Left lung (tissue), 10 donors: ENCODE results near the gene SLC38A11. TPM values are rescaled to one million over a fixed set of nuclear protein-coding genes. Genes with fewer than 3 reads are reported as not detected.

ENCODE experiments used
- ATAC-seq: fragments of 200-7000 bp; cut with Tn5 transposase; one replicate; pipeline ENCODE4 v1.9.1; 2020; ENCODE audit warnings: moderate library complexity
- DNase-seq, 4 donors: peaks; one replicate each; pipeline ENCODE4 v3.0.0-alpha.2; 2013 to 2020
- H3K27ac ChIP-seq, 2 donors: fragments of 200-600 bp; sonication (generic) in 1 of 2; one replicate each; pipeline versions ENCODE4 v1.5.0 to v1.8.0; 2020 to 2021
- H3K27me3 ChIP-seq, 2 donors: fragments of 200-600 bp; sonication (generic) in 1 of 2; one replicate each; pipeline versions ENCODE4 v1.5.0 to v1.8.0; 2020 to 2021
- H3K36me3 ChIP-seq, 2 donors: fragments of 200-600 bp; sonication (generic) in 1 of 2; one replicate each; pipeline versions ENCODE4 v1.5.0 to v1.8.0; 2020 to 2021
- H3K4me1 ChIP-seq, 2 donors: fragments of 200-600 bp; one replicate each; pipeline ENCODE4 v1.8.0; 2021
- H3K4me3 ChIP-seq, 2 donors: fragments of 200-600 bp; sonication (generic) in 1 of 2; one replicate each; pipeline versions ENCODE4 v1.5.0 to v1.8.0; 2020 to 2021; ENCODE audit warnings: mild to moderate bottlenecking in 1 of 2
- H3K9me3 ChIP-seq, 2 donors: fragments of 200-600 bp; sonication (generic) in 1 of 2; one replicate each; pipeline versions ENCODE4 v1.5.0 to v1.8.0; 2020 to 2021
- intact Hi-C, 2 donors: fragments of 100-400 bp; cut with DNase I; formaldehyde crosslinking; loops; one replicate each; pipeline versions ENCODE4 v1.11.2 to v1.14.2; 2022
- polyA plus RNA-seq, 6 donors: library from polyadenylated mRNA; unstranded; fragments of 120-200 nt; gene quantifications; one replicate each; pipeline ENCODE4 v1.2.1, GENCODE V29; 2013; ENCODE audit not compliant: insufficient read length in 6 of 6
- total RNA-seq, 2 donors: library from RNA; stranded (reverse); fragmentation: NEBNext Ultra II Directional; extraction: Animal tissue kit (Norgen Biotek cat#: 25700); gene quantifications; one replicate each; pipeline ENCODE4 v1.2.1, GENCODE V29; 2021
- TF ChIP-seq, protein P1 (sequence below), 2 donors: fragments of 200-600 bp; sonication (generic) in 1 of 2; IDR thresholded peaks; one replicate each; pipeline versions ENCODE4 v1.5.0 to v1.8.0; 2021; ENCODE audit warnings: antibody characterized with exemption in 2 of 2
- donor health status: DM: no; HTN: yes; CAD: no.
- donor health status: DM: no; HTN: no; CAD: no.

SLC38A11 gene
- total and polyA plus RNA-seq, 8 donors, result 0.29 to 3.6 (median 1.6) TPM

DNA sequence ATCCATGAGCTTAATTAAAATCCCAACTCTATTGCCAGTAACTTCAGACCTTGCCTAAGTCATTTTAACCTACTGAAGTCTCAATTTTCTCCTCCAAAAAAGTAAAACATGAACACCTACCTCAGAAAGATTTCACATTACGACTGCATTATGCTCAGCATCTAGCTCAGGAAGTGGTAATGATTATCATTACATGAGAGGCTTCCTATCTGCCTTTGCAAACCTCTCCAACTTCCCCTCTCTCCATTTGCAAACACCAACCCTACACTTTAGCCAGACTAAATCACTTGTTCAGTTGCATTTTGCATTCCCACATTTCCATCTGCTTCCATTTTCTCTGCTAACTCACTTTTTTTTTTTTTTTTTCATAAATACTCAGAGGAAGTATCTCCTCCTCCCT lies 6.8 kb downstream of the SLC38A11 start:
- H3K4me1 ChIP-seq, result no peaks in the 10 kb centered on the region
- no peak overlapping the region for H3K27ac ChIP-seq
- DNase-seq (no peak), ATAC-seq (no peak)
- TF ChIP-seq, protein P1, sequence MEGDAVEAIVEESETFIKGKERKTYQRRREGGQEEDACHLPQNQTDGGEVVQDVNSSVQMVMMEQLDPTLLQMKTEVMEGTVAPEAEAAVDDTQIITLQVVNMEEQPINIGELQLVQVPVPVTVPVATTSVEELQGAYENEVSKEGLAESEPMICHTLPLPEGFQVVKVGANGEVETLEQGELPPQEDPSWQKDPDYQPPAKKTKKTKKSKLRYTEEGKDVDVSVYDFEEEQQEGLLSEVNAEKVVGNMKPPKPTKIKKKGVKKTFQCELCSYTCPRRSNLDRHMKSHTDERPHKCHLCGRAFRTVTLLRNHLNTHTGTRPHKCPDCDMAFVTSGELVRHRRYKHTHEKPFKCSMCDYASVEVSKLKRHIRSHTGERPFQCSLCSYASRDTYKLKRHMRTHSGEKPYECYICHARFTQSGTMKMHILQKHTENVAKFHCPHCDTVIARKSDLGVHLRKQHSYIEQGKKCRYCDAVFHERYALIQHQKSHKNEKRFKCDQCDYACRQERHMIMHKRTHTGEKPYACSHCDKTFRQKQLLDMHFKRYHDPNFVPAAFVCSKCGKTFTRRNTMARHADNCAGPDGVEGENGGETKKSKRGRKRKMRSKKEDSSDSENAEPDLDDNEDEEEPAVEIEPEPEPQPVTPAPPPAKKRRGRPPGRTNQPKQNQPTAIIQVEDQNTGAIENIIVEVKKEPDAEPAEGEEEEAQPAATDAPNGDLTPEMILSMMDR (IDR thresholded peaks at IDR 0.05), result no peak
- no peak overlapping the region for H3K4me3 ChIP-seq
- no peaks in the 10 kb centered on the region for H3K9me3 ChIP-seq
- H3K36me3 ChIP-seq, result no peaks in the 10 kb centered on the region
- H3K27me3 ChIP-seq, result peaks cover 9% of the 10 kb centered on the region in 2 donors
- intact Hi-C loops, result no loop called here

DNA sequence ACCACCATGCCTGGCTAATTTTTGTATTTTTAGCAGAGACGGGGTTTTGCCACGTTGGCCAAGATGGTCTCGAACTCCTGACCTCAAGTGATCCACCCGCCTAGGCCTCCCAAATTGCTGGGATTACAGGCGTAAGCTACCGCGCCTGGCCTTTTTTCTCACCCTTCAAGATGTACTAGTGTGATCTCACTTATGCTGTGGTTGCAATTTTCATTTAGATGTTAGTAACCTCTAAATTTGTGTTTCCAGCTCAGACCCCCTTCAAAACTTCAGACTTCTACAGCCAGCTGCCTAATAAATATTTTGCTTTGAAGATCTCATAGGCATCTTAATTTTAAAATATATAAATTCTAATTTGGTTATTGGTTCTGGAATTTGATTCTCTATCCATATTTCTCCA lies 8.0 kb downstream of the SLC38A11 start:
- H3K4me3 ChIP-seq, result no peak overlapping the region
- H3K4me1 ChIP-seq, result no peaks in the 10 kb centered on the region
- H3K36me3 ChIP-seq, result no peaks in the 10 kb centered on the region
- intact Hi-C loops, result no loop called here
- ATAC-seq, result no peak
- no peak overlapping the region for H3K27ac ChIP-seq
- TF ChIP-seq, protein P1 (IDR thresholded peaks at IDR 0.05), result no peak
- H3K9me3 ChIP-seq, result no peaks in the 10 kb centered on the region
- H3K27me3 ChIP-seq, result peaks cover 0 to 7% of the 10 kb centered on the region in 2 donors
- no peak for DNase-seq

DNA sequence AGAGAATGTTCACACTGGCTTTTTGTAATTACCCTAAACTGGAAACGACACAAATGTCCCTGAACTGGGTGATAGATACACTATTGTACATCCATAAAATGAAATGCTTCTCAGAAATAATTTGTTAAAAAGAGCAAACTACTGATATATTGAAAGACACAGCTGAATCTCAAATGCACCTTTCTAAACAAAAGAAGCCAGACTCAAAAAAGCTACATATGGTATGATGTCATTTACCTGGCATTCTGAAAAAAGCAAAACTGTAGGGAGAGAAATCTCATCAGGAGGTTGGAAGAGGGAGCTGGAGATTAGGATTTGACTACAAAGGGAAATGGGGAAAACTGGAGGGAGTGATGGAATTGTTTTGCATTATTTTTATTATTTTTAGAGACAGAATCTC lies 12.0 kb downstream of the SLC38A11 start:
- no peak overlapping the region for H3K27ac ChIP-seq
- intact Hi-C loops, result no loop called here
- no peaks in the 10 kb centered on the region for H3K27me3 ChIP-seq
- no peak for DNase-seq
- TF ChIP-seq, protein P1 (IDR thresholded peaks at IDR 0.05), result no peak
- no peak overlapping the region for H3K4me3 ChIP-seq
- H3K36me3 ChIP-seq, result no peaks in the 10 kb centered on the region
- ATAC-seq, result no peak
- no peaks in the 10 kb centered on the region for H3K4me1 ChIP-seq
- no peaks in the 10 kb centered on the region for H3K9me3 ChIP-seq

DNA sequence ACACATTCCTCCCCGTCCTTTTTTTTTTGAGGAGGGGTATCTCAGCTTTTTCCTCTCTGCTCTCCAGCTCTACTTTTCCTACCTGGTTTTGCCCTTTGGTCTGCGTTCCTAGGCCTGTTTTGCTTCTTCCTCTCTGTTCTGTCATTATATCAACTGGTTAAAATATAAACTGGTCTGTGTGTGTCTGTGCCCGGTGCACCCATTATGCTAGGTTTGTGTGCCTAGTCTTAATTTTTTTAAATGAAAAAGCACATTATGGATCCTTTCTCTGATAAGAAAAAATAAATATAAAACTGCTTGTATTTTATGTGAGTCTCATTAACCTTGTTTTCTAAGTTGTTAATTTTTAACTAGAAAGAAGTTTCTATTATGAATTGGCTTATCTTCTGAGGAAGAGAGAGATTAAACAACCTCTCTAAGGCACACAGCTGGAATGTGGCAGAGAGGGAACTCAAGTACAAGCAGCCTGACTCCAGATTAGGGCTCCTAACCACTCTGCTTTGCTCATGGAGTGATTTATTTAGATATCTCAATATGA lies 17.4 kb downstream of the SLC38A11 start:
- H3K9me3 ChIP-seq, result no peaks in the 10 kb centered on the region
- no peaks in the 10 kb centered on the region for H3K27me3 ChIP-seq
- intact Hi-C loops, result no loop called here
- H3K27ac ChIP-seq, result no peak overlapping the region
- H3K4me3 ChIP-seq, result no peak overlapping the region
- no peaks in the 10 kb centered on the region for H3K4me1 ChIP-seq
- ATAC-seq (peak; percentile 90), DNase-seq (no peak)
- H3K36me3 ChIP-seq, result no peaks in the 10 kb centered on the region
- TF ChIP-seq, protein P1 (IDR thresholded peaks at IDR 0.05), result no peak

DNA sequence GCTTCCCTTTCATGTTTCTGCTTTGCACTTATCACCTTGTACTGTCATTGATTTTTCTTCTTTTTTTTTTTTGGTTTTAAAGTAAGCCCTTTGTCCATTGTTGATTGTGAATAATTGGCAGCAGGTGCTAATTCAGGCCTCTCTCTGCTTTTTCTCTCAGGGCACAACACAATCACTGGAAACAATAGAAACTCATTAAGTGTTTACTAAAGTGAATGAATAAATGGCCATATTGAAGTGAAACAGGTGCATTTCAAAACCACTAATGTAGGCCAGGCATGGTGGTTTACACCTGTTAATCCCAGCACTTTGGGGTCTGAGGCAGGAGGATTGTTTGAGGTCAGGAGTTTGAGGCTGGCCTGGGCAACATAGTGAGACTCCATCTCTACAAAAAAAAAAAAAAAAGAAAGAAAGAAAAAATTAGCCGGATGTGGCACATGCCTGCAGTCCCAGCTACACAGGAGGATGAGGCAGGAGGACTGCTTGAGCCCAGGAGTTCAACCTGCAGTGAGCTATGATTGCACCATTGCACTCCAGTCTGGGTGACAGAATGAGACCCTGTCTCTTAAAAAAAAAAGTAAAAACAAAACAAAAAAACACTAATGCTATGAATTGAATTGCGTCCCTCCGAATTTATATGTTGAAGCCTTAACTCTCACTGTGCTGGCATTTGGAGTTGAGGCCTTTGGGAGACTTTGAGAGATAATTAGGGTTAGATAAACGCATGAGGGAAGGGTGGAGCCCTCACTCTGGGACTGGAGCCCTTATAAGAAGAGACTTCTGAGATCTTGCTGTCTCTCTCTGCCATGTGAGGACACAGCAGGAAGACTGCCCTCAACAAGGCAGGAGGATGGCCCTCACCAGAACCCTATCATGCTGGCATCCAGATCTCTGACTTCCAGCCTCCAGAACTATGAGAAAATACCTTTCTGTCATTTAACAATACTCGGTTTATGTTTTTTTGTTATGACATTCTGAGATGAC lies 19.9 kb downstream of the SLC38A11 start:
- Histone ChIP-seq H3K4me1 (no peaks in the 10 kb centered on the region), H3K36me3 (no peaks in the 10 kb centered on the region), H3K9me3 (no peaks in the 10 kb centered on the region), H3K27ac (no peak overlapping the region), H3K4me3 (no peak overlapping the region), H3K27me3 (no peaks in the 10 kb centered on the region)
- ATAC-seq, result no peak
- intact Hi-C loops, result no loop called here
- TF ChIP-seq, protein P1 (IDR thresholded peaks at IDR 0.05), result no peak
- no peak for DNase-seq
